NCI-H2081 (cell line): ENCODE results near the gene PHACTR1.

Source experiments
- DNase-seq, 2 experiments: peaks; one replicate each; lab custom pipeline; 2025; lab: John Stamatoyannopoulos, UW

PHACTR1 gene

DNA sequence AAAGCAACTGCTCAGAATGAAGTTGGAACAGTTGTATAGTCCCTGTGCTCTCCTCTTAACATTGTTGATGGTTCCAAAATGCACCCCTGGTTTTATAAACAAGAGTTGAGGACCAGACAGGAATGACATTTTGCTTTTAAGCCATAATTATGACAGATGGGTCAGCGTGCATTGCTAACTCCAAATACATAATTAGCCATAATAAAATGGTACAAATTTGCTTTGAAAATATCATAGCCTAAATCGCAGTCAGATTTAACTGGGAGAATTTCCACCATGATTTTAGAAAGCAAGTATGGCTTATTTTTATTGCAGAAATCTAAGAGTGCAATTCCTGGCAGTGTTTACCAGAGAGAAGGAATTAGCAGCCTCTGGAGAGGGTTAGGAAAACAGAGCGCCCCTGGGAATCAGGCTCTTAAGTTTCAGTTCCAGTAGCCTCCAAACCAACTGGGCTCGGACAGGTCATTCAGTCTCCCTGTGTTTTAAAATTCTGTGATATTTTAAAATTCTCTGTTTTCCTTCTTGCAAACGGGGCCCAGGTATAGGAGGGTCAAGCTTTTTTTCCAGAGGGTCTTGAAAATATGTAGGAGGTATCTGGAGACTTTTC lies 309.4 kb downstream of the PHACTR1 start:
- DNase-seq = no peak

GRCh38 chr6:13026557-13026956 lies 310.0 kb downstream of the PHACTR1 start:
- no peak for DNase-seq

- no peak for DNase-seq
Measured at GRCh38 chr6:13027207-13027606, 310.6 kb downstream of the PHACTR1 start.

- DNase-seq = no peak
Measured at GRCh38 chr6:13030396-13030795, 313.8 kb downstream of the PHACTR1 start.

GRCh38 chr6:13032566-13032965 lies 316.0 kb downstream of the PHACTR1 start:
- DNase-seq = no peak

GRCh38 chr6:13033145-13033544 lies 316.6 kb downstream of the PHACTR1 start:
- DNase-seq = no peak

DNA sequence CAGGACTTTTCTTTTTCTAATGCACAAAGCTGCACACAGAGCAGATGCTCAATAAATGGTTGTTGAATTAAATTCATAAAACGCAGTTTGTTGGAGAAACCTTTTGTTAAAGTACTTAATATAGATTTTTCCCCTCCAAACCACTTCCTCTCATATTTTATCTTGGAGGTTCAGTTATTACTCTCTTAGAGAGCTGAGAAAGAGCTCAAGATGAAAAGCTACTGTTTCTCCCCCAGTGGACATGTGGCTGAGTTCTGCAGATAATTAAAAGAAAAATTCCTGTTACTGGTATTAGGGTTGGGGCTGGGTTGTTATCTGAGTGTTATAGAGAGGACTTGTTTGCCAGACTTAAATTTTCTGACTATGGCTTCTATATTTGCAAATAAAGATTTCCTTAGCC lies 317.7 kb downstream of the PHACTR1 start:
- DNase-seq = no peak

DNA sequence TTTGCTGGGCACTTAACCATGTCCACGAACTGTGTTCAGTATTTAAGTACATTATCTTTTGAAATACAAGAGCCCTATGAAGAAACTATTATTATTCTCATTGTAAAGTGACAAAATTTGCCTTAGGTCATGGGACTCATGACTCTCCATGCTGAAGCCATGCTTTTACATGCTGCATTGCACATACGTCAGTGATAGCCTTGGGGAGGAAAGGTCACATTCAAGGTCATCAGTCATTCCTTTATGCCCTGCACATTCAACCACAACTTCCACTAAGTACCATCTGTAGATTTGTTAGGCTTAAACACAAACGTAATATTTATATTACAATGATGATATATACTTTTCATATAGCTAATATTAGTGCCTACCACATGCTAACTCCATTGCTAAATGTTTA lies 319.0 kb downstream of the PHACTR1 start:
- DNase-seq = no peak

DNA sequence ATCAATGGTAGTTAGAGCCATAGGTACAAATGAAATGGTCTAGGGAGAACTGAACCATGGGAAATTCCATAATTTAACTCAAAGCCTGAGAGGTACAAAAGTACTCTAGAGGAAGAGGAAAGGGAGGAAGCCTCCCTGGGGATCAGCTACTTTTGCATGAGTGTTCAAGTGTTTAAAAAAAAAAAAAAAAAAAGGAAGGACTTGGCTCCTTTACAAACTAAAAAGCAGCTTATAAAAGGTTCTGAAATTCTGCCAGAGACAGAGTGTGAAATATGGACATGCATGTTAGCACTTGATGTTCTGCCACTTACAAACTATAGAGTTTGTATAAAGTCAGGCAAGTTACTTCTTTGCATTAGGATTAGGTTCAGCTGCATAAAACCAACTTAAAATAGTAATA lies 321.7 kb downstream of the PHACTR1 start:
- DNase-seq = no peak

DNA sequence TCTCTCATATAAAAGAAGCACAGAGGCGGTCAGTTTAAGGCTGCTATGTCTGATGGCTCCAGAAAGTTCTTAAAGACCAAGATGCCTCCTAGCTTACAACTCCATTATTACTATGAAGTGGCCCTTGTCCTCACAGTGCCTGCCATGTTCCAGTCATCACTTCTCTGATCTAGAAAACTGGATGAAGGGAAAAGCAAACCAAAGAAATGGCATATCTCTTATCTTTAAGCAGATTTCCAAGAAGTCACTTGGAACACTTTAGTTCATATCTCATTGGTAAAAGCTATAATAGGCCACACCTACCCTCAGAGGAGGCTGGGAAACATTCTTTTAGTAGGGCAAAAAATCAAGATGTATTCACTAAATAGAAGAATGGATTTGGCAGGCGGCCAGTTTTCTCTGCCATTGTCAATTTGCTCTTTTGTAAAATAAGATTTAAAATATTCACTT lies 322.2 kb downstream of the PHACTR1 start:
- DNase-seq = no peak

DNA sequence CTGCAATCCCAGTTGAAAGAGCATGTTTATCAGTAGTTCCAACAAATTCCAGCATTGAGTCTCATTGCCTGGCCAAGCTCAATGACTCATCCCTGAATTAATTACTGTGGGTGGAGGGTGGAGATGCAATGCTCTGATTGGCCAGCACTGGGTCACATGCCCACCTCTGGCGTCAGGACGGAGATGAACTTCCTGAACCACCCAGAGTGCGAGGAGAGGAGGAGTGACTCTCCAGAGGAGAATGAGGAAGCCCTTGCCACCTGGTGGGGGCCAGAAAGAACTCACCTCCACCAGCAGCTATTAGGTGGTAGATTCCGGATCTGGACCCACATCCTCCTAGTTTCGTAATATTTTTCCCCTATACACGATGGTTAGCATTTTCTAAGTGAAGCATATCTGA lies 327.8 kb downstream of the PHACTR1 start:
- DNase-seq = no peak

- no peak for DNase-seq
Measured at GRCh38 chr6:13044896-13045295, 328.3 kb downstream of the PHACTR1 start.

DNA sequence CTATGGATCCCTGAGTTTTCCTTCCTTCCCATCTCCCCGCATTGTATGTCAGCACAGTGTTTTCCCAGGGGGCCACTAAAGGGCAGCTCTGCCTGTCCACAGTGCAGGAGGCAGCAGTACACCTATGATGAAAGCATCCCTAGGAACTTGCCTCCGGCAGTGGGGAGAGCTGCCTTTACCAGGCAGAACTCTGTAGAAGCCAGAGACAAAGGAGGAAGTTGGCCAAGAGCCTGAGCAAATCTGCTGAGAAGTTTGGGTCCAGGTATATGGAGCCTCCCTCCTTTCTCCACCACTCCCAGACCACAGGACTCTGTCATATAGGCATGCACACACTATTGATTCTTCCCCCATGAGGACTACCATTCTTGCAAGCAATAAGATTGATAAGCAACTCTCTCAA lies 329.1 kb downstream of the PHACTR1 start:
- no peak for DNase-seq

DNA sequence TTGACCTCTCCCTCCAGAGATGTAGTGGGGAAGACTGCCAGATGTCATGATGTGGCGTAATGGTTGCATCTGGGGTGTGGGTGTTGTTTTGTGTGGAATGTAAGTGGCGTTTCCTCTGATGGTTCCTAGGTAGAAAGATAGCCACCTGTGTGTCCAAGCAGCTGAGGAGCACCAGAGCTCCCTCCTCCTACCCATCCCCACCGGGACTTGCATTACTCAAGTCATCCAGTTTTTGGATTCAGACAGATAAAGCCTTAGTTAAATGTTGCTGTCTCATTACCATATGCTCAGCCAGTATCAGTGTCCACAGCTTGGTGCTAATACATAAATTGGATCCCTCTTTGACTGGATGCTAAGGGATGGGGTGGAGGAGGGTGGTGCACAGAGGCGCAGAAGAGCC lies 329.5 kb downstream of the PHACTR1 start:
- no peak for DNase-seq

DNA sequence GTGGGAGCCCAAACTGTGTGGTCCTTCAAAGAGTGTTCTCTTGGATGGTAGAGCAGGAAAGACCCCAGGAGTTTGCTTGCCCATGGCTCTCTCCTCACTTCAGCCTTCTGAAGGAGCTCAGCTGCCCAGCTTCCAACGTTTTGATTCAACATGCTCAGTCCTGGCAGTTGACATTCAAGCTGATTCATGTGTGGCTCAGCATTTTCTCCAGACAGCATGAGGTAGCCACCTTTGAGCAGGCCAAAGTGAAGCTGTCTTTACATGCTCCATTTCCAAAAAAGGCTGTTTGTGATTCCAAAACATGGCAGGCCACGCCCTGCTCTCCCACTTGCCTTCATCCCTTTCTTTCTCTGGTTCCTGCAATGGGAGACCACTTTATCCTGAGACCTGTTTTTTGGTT lies 331.5 kb downstream of the PHACTR1 start:
- DNase-seq = no peak

GRCh38 chr6:13049666-13050254 lies 333.2 kb downstream of the PHACTR1 start:
- DNase-seq = no peak

DNA sequence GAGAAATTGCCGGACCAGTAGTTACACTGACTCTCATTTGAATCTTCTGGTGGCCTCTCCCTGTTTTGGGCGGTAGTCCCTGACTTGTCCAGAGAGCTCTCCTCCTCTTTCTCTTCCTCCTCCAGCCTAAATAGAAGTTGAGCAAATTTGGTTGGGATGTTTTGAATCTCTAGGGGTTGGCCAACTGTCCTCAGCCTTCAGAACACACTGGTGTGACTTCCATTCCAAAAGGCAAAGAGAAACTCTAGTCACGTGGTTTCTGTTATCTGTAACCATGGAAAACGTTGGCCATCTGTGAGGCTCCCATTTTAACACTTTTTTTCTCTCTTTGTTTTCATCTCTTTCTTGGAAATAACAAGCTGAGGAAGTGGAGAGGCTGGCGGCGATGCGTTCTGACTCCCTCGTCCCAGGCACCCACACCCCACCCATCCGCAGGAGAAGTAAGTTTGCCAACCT lies 336.5 kb downstream of the PHACTR1 start:
- DNase-seq = no peak

DNA sequence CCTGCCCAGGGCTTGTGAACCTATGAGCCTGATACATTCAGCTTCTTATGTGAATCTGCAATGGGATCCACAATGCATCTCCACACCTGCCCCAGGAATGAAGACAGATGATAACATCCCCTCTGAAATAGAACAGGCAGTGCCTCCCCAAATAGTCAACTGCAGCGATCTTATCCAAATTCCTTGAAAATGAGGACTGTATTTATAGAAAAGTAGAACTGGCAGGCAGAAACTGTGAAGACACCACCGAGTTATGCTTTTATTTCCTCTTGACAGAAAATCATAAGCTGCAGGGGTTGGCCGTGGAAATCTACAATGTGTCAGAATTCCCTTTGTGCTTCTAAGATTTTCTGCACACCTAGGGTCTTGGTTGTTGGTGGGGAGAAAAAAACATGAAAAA lies 341.5 kb downstream of the PHACTR1 start:
- no peak for DNase-seq

- no peak for DNase-seq
Measured at GRCh38 chr6:13059026-13059425, 342.5 kb downstream of the PHACTR1 start.

DNA sequence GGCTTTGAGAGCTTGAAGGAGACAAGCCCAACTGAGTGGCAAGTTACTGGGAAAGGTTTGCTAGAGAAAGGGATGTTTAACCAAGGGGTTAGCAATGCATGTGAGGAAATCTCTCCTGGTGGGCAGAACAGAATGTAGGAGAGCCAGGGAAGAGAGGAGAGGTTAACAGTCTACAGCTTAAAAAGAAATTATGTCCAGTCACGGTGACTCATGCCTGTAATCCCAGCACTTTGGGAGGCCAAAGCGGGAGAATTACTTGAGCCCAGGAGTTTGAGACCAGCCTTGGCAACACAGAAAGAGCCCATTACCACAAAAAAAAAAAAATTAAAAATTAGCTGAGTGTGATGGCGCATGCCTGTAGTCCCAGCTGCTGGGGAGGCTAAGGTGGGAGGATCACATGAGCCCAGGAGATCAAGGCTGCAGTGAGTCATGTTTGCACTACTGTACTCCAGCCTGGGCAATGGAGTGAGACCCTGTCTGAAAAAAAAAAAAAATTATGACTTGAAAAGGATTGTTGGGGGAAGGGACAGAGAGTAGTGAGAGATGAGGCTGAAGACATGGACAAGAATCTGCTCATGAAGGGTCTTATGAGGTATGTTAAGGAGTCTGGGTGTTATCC lies 346.8 kb downstream of the PHACTR1 start:
- no peak for DNase-seq

- no peak for DNase-seq
Measured at GRCh38 chr6:13065581-13065980, 349.0 kb downstream of the PHACTR1 start.

DNA sequence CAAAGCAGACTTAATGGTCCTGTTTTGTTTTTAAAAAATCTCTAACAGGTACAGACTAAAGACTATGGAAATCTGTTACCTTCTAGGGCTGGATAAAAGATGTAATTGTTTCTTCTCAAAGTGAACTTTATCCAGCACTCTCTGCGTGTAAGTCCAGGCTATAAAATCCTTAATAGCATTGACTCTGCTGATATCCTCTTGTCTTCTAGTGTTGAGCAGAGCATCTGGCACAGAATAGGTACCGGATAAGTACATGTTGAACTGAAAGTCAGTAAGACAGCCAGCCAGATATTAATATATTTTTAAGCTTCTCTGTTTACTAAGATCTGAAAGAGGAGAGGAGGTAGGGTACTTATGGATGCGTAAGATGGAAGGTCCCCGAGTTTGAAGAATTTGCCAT lies 349.5 kb downstream of the PHACTR1 start:
- no peak for DNase-seq

- no peak for DNase-seq
Measured at GRCh38 chr6:13066820-13067219, 350.3 kb downstream of the PHACTR1 start.
